NK-92 treated with Interleukin-12 subunit alpha and Interleukin-12 subunit beta, amount 100 ng/mL, for 24 hours (cell line): Measurements from ENCODE around the gene FNDC1.

Experiments used
- DNase-seq: peaks from one replicate; lab custom pipeline; 2025; lab: John Stamatoyannopoulos, UW

The FNDC1 gene

DNA sequence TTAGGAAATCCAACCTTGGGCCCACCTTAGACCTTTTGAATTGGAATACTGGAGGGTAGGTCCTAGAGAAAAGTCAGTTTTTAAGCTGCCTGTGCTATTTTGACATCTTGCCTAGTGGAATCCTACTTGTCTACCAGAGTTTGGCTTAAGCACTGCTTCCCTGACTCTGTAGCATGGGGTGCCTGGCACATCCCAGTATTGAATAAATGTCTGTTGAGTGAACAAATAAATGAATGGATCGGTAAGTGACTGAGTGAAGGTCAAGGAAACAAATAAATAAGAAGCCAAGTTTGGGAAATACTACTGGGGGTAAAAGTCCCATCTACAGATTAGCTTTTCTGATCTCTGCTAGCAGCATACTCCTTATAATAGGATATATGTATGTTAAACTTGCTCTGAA lies 140.5 kb downstream of the FNDC1 start:
- DNase-seq, result no peak

DNA sequence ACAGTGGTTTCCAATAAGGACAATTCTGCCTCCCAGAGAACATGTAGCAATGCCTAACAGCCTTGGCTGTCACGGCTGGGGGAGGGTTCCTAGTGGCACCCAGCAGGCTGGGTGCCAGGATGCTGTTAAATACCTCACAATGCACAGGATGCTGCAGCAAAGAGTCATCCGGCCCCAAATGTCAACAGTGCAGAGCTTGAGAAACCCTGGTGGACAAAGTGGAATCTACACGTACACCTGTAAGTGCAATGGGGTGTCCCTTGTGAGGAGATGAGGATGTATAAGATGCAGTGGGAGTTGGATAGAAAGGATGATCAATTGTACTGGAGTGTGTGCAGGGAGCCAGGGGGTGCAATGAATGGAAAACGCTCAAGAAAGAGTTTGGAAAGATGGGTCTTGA lies 142.4 kb downstream of the FNDC1 start:
- DNase-seq, result no peak

DNA sequence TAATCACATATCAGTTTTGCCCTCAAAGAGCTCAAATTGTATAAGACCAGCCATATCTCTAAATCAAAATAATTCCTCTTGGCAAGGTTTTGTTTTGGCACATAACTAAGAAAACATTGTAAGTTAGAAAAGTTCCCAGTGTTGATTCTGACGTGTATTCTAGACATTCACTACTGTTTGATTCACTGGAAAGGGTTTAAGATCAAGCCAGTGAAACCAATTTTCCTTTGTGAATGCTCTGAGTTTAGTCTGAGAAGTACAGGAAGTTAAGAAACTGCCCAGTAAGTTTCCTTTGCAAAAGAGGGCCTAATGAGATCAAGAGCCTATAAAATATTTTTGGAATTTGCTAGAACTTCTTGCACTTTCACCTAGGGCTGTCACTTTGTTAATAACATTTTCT lies 143.0 kb downstream of the FNDC1 start:
- DNase-seq, result no peak

DNA sequence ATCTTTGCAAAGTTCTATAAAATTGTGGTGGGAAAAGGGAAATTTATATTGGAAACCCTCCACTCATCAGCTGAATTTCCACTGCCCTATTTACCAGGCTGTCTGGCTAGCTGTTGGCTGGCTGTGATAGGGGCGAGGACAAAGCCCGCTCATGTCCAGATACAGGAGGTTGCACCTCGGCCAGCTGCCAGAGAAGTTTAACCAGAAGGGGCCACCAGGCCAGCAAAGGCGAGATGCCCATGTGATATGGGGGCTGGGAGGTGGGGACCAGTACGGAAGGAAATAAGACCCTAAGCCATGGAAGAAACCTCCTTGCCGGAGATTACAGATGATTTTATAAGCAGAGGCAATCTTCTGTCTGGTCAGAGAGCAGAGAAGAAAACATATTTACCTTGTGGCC lies 143.8 kb downstream of the FNDC1 start:
- no peak for DNase-seq

DNA sequence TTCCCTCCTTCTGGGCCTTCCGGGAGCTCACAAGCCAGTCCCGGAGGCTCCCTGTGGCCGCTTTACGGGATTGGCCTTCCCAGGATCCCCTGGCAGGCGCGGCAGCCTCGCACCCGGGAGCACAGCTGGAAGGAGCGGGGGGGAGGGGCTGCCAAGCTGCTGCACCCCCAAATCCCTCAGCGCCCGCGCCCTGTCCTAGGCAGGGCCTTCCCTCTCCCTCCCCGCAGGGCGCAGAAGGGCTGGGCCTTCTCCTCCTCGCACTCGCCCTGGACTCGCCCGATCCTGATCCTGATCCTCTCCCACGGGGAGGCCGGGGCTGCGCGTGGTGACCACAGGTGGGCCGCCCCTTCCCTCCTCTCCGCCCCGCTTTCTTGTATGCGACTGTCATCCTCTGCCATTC lies 146.4 kb downstream of the FNDC1 start:
- DNase-seq, result no peak

DNA sequence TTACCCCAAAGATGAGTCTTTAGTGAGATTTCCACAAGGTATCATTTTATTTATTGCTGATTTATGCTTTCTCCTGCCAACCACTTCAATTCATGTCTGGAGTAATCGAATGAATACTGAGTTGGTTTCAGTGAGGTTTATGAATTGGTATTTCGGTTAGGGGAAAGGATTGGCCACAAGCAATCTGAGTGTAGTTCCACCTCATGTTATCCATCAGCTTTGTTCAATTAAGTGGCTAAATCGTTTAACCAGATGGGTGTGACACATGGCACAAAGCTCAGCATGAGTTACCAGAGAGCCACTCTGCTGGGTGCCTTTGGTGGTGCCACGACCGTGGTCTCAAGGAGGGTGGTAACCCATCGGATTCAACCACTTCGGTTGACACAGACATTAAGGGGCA lies 148.2 kb downstream of the FNDC1 start:
- DNase-seq, result no peak

DNA sequence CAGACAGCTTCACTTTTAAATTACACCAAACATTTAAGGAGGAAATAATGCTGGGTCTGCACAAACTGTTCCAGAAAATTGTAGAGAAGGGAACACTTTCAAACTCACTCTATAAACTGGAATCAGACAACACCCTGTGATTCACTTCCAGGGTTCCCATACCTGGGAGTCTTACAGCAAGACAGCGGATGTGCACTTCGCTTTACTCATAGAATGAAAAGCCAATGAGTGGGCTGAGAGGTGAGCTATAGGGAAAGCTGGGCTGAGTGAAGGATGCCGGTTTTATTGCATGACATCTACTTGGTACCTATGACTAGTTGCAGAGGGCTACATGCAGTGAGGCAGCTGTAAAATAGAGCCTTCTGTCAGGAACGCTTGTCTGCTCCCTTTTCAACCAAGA lies 152.1 kb downstream of the FNDC1 start:
- no peak for DNase-seq
